T47D (cell line): ENCODE data around the gene EIF5AL1.
"Not testable (repeated sequence)": the region's sequence is repeated elsewhere in the genome, so short reads cannot be mapped to it uniquely, and the experiment has no call there.

Experiments used
- DNase-seq, 2 experiments: peaks; one replicate each; pipeline versions ENCODE4 v3.0.0 to v3.0.0-alpha.2; 2011 to 2012; ENCODE audit warnings: low read depth in 1 of 2, low spot score in 1 of 2
- JUND ChIP-seq: IDR thresholded peaks from 2 replicates; pipeline ENCODE4 v1.6.1; 2012; ENCODE audit warnings: low read depth
- in situ Hi-C: cut with HindIII; loops from 2 replicates; pipeline ENCODE4 v1.10.0; 2016; ENCODE audit warnings: low sequenced_read_pairs, low pct_unique_long_range_greater_than_20kb

Gene EIF5AL1

GRCh38 chr10:79511891-79512583, at the start of gene EIF5AL1:
EIF5AL1 (plus strand) TSS chr10:79512533; CDS start chr10:79512650, 117 bp downstream.
- in situ Hi-C loops, DNase-seq: not testable (repeated sequence)

DNA sequence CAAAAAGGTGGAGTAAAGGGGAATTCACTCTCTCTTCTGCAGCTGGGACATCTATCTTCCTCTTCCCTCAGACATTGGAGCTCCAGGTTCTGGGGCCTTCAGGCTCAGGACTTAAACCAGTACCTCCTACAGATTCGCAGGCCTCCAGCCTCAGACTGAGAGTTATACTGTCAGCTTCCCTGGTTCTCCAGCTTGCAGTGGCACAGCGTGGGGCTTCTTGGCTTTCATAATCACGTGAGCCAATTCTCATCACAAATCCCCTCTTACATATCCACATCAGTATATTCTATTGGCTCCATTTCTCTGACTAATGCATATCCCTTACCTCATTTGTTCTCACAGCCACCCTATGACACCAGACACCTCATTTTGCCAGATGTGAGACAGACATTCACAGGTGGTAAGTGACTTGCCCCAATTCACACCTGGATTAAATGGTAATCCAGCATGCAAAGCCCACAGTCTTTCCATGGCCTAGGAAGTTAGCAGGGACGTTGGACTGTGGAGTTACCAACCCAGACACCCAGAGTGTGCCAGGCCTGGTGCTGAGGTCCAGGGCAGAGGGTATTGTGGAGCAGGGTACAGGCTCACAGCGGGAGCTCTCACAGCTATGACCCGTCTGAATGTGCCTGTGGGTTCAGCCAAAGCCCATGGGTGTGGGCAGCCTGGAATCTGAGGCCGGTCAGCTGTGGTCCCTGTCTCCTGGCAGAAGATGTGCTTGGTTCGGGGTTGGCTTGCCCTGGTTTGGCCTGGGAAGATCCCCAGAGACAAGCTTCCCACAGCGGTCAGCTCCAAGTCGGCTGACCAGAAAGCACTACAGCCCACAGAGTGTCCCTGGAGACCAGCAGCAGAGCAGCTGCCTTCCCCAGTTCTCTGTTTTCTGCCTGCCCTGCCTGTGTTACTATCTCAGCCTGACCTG, 48.5 kb upstream of the EIF5AL1 start:
- DNase-seq = no peak
- TF ChIP-seq JUND = no peak
- in situ Hi-C loops = no loop called here

DNA sequence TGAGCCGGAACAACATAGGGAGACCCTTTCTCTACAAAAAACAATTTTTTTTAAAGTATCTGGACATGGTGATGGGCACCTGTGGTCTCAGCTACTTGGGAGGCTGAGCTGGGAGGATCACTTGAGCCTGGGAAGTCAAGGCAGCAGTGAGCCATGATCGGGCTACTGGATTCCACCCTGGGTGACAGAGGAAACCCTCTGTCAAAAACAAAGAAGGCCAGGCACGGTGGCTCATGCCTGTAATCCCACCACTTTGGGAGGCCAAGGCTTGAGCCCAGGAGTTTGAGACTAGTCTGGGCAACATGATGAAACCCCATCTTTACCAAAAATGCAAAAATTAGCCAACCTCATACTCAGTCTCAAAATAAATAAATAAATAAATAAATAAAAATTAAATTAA, 47.0 kb upstream of the EIF5AL1 start:
- no peak for TF ChIP-seq JUND
- DNase-seq = no peak
- in situ Hi-C loops = no loop called here

GRCh38 chr10:79468015-79468560, 44.2 kb upstream of the EIF5AL1 start:
- in situ Hi-C loops = no loop called here
- TF ChIP-seq JUND = no peak
- no peak for DNase-seq

DNA sequence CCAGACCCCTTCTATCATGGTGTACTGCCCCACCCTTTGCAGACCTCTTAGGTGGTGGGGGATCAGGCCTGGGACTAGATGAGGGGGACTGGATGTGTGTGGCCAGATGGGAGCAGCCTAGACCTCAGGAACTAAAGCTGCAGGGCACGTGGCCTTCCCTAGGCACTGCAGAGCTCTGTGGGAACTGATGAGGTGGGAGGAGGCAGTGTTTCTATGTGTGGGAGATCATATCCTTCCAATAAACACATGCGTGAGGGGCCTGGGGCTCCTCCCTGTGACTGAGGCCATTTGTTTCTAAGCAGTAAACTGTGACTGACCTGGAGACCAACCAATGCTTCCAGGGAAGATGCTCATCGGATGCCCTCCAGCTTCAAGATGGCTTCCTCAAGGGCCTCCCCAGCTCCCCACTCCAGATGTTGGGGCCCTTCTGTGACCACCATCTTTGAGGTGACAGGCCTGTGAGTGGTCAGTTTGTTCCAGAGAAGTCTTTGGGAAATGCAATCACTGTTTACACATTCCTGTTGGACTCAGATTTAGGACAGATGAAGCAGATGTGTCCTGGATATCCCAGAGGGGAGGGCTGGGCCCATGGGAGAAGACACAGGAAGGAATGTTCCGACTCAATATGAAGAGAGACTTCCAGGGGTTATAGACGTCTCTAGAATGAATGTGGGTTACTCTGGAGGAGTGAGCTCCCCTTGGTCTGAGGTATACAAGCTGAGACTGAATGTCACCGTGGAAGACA, 43.3 kb upstream of the EIF5AL1 start:
- TF ChIP-seq JUND = no peak
- no peak for DNase-seq
- in situ Hi-C loops = no loop called here

DNA sequence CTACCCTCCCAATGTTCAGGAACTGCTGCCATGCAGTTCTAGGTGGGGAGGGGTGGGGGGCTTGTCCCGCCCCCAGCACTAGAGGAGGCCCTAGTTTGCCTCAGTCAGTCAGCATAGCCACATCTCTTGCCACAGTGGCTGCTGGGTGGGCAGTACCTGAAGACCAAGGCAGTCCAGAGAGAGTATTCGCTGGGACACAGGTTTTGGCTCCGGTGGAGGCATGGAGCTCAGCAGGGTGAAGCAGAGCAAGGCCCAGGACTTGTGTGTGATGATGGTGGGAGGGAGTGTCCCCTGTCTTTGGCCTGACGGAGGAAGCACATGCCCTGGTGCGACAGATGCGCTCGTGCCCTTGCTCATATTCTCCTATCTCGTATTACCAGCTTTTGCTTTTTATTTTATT, 42.2 kb upstream of the EIF5AL1 start:
- no peak for DNase-seq
- no peak for TF ChIP-seq JUND
- in situ Hi-C loops = no loop called here

DNA sequence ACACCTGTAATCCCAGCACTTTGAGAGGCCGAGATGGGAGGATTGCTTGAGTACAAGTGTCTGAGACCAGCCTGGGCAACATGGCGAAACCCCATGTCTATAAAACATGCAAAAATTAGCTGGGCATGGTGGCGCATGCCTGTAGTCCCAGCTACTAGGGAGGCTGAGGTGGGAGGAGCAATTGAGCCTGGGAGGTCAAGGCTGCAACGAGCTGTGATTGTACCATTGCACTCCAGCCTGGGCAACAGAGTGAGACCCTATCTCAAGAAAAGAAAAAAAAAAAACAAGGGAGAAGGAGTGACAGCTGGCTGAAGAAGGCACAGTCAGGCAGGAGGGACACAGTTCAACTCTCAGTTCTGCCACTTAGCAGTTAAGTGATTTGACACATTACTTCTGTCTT, 40.6 kb upstream of the EIF5AL1 start:
- no peak for TF ChIP-seq JUND
- in situ Hi-C loops = no loop called here
- DNase-seq = no peak

- TF ChIP-seq JUND = no peak
- in situ Hi-C loops = no loop called here
- no peak for DNase-seq
Observed at GRCh38 chr10:79472449-79472848, 39.9 kb upstream of the EIF5AL1 start.

GRCh38 chr10:79472951-79473350, 39.4 kb upstream of the EIF5AL1 start:
- no peak for DNase-seq
- no peak for TF ChIP-seq JUND
- in situ Hi-C loops = no loop called here

DNA sequence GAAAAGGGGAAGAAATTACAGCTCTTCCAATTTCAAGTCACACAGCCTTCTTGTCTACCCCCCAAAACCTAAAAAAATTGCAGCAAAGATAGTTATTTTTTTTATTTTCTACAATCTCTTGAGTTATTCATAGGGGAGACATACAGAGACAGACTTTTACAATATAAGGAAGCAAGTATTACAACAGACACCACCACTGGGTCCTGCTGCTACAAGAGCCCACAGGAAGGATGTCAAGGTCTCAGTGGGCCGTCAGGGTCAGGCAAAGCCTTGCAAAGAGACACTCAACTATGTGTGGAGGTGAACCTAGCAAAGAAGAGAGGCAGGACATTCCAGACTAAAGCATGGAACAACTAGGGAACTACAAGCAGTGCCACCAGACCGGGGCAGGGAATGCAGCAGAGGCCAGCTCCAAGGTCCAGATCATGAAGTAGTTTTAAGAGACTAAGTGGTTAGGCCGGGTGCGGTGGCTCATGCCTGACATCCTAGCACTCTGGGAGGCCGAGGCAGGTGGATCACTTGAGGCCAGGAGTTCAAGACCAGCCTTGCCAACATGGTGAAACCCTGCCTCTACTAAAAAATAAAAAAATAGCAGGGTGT, 38.7 kb upstream of the EIF5AL1 start:
- no peak for DNase-seq
- in situ Hi-C loops = no loop called here
- TF ChIP-seq JUND = no peak

DNA sequence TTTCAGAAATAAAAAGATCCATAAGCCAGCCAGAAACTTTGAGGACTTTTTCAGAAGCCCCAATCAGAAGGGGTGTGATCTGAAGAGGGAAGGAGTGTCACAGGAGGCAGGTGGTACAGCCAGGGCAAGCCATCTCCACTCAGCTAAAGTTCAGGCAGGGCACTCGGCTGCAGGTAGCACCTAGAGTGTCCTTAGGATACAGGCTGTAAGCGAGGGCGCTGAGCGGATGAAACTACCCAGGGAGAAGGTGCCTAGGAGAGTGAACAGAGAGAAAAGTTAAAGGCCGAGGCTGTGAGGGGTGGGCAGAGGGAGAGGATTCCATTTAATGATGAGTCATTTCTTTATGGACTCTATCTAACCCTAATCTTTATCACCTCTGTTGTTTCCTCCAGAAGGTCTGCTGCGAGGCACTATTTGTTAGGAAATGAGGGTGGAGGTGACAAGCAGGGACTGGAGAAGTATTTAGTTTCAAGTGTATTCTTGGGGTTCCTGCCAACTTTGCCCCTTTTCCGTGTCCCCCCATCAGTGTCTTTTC, 37.1 kb upstream of the EIF5AL1 start:
- no peak for DNase-seq
- in situ Hi-C loops = no loop called here
- no peak for TF ChIP-seq JUND

DNA sequence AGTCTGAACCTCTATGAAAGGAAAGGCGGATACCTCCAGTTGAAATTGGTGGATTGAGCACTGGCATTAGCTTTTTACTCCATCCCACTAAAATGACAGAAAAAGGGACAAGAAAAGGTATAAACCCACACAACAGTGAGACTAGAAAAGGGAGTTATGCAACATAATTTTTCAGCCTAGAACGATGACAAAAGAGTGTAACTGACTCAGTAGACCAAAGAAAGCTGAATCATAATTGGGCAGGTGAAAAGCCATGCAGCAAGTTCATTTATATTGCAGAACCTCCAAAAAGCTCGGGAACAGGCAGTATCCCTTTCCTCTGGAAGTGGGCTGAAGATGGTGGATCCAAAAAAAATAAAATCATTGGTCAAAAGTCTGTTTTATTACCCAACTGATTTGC, 36.5 kb upstream of the EIF5AL1 start:
- TF ChIP-seq JUND = no peak
- no peak for DNase-seq
- in situ Hi-C loops = no loop called here
